ENCODE measurements around the gene C1orf74.

The C1orf74 gene

GRCh38 chr1:209769971-209770370 is 14.4 kb downstream of the C1orf74 start:
- no peak for TF ChIP-seq CTCF (conservative IDR thresholded peaks at IDR 0.05)
- H3K27ac ChIP-seq: no peak overlapping the region

GRCh38 chr1:209769171-209769904 is 15.0 kb downstream of the C1orf74 start:
- no peak overlapping the region for H3K27ac ChIP-seq

GRCh38 chr1:209768354-209768774 is 16.0 kb downstream of the C1orf74 start:
- no peak overlapping the region for H3K27ac ChIP-seq

More at GRCh38 chr1:209769171-209769904, 15.0 kb downstream of the C1orf74 start:
- no peak for TF ChIP-seq CTCF (conservative IDR thresholded peaks at IDR 0.05)

GRCh38 chr1:209767706-209768105 is 16.7 kb downstream of the C1orf74 start:
- no peak for TF ChIP-seq CTCF (conservative IDR thresholded peaks at IDR 0.05)
- H3K27ac ChIP-seq: no peak overlapping the region

More at GRCh38 chr1:209768354-209768774, 16.0 kb downstream of the C1orf74 start:
- TF ChIP-seq CTCF (conservative IDR thresholded peaks at IDR 0.05): no peak

- no peak overlapping the region for H3K27ac ChIP-seq
- TF ChIP-seq CTCF (conservative IDR thresholded peaks at IDR 0.05): no peak
Observed at GRCh38 chr1:209767096-209767495, 17.3 kb downstream of the C1orf74 start.

GRCh38 chr1:209766051-209766450 is 18.3 kb downstream of the C1orf74 start:
- H3K27ac ChIP-seq: no peak overlapping the region
- TF ChIP-seq CTCF (conservative IDR thresholded peaks at IDR 0.05): no peak

- no peak overlapping the region for H3K27ac ChIP-seq
- TF ChIP-seq CTCF (conservative IDR thresholded peaks at IDR 0.05): no peak
Observed at GRCh38 chr1:209761011-209761635, 23.2 kb downstream of the C1orf74 start.

Measured in VCaP (cell line).